GM12801 (cell line): Measurements from ENCODE around the gene COA3.

Experiments used
- CTCF ChIP-seq: IDR thresholded peaks from one replicate; pipeline ENCODE4 v1.5.1; 2011; ENCODE audit warnings: control low read depth; ENCODE audit not compliant: insufficient read length; ENCODE audit errors: extremely low read depth

The COA3 gene

GRCh38 chr17:42772945-42773289 is 25.6 kb downstream of the COA3 start:
- TF ChIP-seq CTCF, result no peak

GRCh38 chr17:42767512-42767911 is 31.0 kb downstream of the COA3 start:
- no peak for TF ChIP-seq CTCF

- TF ChIP-seq CTCF, result no peak
These were observed 32.4 kb downstream of the COA3 start for GRCh38 chr17:42766124-42766523.

GRCh38 chr17:42761638-42762037 is 36.9 kb downstream of the COA3 start:
- no peak for TF ChIP-seq CTCF

- no peak for TF ChIP-seq CTCF
These were observed 37.6 kb downstream of the COA3 start, which contains the start of gene RAMP2 for GRCh38 chr17:42760652-42761581. RAMP2 (plus strand) TSS chr17:42761227; CDS start chr17:42761262, 35 bp downstream.

- no peak for TF ChIP-seq CTCF
These were observed 38.4 kb downstream of the COA3 start for GRCh38 chr17:42759982-42760651.

- TF ChIP-seq CTCF, result no peak
These were observed 43.7 kb downstream of the COA3 start for GRCh38 chr17:42754782-42755181.
